Nucleus accumbens (tissue), 56 donors: ENCODE measurements around the gene BUD23.
"Not testable (repeated sequence)": the region's sequence is repeated elsewhere in the genome, so short reads cannot be mapped to it uniquely, and the experiment has no call there.

Source experiments
- DNase-seq, 56 donors: peaks; one replicate each; lab custom pipeline; 2025; lab: John Stamatoyannopoulos, UW

The BUD23 gene

GRCh38 chr7:73717025-73717807, 33.8 kb downstream of the BUD23 start:
- DNase-seq = no peak

- DNase-seq = no peak
Measured at GRCh38 chr7:73717991-73718405, 34.6 kb downstream of the BUD23 start.

- no peak for DNase-seq
Measured at GRCh38 chr7:73718438-73718881, 35.1 kb downstream of the BUD23 start.

- peak in 46 of 56 donors; percentile 18 to 73 (median 49) for DNase-seq
Measured at GRCh38 chr7:73718905-73719805, 35.8 kb downstream of the BUD23 start, which contains the start of gene STX1A. TSS of gene STX1A (minus strand) at chr7:73719669. CDS start at chr7:73719631, 38 bp downstream.

- peak in 1 of 56 donors; percentile 18 for DNase-seq
Measured at GRCh38 chr7:73719806-73720169, 36.4 kb downstream of the BUD23 start.

- DNase-seq = not testable (repeated sequence)
Measured at GRCh38 chr7:73720443-73720842, 37.0 kb downstream of the BUD23 start.

GRCh38 chr7:73721377-73721817, 38.0 kb downstream of the BUD23 start:
- peak in 49 of 56 donors; percentile 6 to 82 (median 43) for DNase-seq

GRCh38 chr7:73722182-73722581, 38.8 kb downstream of the BUD23 start:
- not testable (repeated sequence) for DNase-seq

GRCh38 chr7:73722785-73723184, 39.4 kb downstream of the BUD23 start:
- no peak for DNase-seq

GRCh38 chr7:73723813-73724212, 40.4 kb downstream of the BUD23 start:
- no peak for DNase-seq

- no peak for DNase-seq
Measured at GRCh38 chr7:73726083-73726466, 42.7 kb downstream of the BUD23 start.

GRCh38 chr7:73727952-73728351, 44.6 kb downstream of the BUD23 start:
- no peak for DNase-seq

GRCh38 chr7:73728551-73728950, 45.2 kb downstream of the BUD23 start:
- no peak for DNase-seq

GRCh38 chr7:73730485-73730884, 47.1 kb downstream of the BUD23 start:
- DNase-seq = no peak

GRCh38 chr7:73732397-73732796, 49.0 kb downstream of the BUD23 start:
- no peak for DNase-seq

GRCh38 chr7:73734619-73735527, 51.5 kb downstream of the BUD23 start:
- peak in 21 of 56 donors; percentile 7 to 56 (median 22) for DNase-seq

- no peak for DNase-seq
Measured at GRCh38 chr7:73735528-73735905, 52.1 kb downstream of the BUD23 start.

- no peak for DNase-seq
Measured at GRCh38 chr7:73736885-73737284, 53.5 kb downstream of the BUD23 start.

- DNase-seq = no peak
Measured at GRCh38 chr7:73737491-73738219, 54.3 kb downstream of the BUD23 start.
